ENCODE data around the gene WDR53. TPM values are rescaled to one million over a fixed set of nuclear protein-coding genes. Genes with fewer than 3 reads are reported as not detected.

The WDR53 gene
- total and polyA plus RNA-seq, 9 of the 15 experiments (the other 6 are each of a cell fraction or from before 2014, with no cell fraction given), result 13.0 to 34.5 (median 20.9) TPM

DNA sequence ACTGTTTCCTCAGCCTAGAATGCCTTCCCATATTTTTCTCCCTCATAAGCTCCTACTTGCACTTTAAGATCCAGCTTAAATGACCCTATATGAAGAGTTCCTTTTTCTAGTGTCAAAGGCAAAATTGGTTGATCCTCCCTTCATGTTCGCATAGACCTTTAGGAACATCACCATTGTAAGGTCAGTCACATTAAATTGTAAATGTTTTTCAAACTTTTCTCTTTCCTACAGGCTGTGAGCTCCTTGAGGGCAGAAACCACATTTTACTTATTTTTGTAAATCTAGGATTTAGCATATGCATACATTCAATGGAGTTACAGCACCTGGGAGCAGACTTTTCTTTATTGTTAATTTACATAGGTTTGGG lies 54.0 kb downstream of the WDR53 start:
- no peaks in the 10 kb centered on the region for H3K79me2 ChIP-seq (ENCODE audit: control insufficient read depth, insufficient read depth, low read length)
- CTCF ChIA-PET (ENCODE audit: low intra/inter-chr PET ratio), result no interaction called here
- POLR2A ChIA-PET, result interaction anchor here (0.9 to 1.0 kb wide), 2 partner anchors 8 to 435 kb away, joined by 3 read pairs; no protein-coding TSS in a partner anchor
- WGBS (ENCODE audit: insufficient coverage, low coverage, missing lambda C conversion rate), result 90% methylated on average over 1 of the region's 1 CpG
- no peak overlapping the region for H3K4me2 ChIP-seq (ENCODE audit: insufficient read depth, low read length)
- no peak for ATAC-seq
- H2AFZ ChIP-seq (ENCODE audit: low read depth, low read length), result no peak overlapping the region
- H3K9ac ChIP-seq (ENCODE audit: insufficient read depth in 1 of 2, low read depth in 2 of 2, low read length in 2 of 2), result no peak overlapping the region
- no peak for DNase-seq (ENCODE audit: extremely low read depth in 1 of 4, low spot score in 3 of 4)
- H3K27ac ChIP-seq (ENCODE audit: extremely low read depth, low read depth, low read length), result no peak overlapping the region
- H3K4me3 ChIP-seq, result no peak overlapping the region
- H3K9me1 ChIP-seq (ENCODE audit: control insufficient read depth, insufficient read depth, low read length), result no peaks in the 10 kb centered on the region
- intact Hi-C loops (cut with micrococcal nuclease), result loop anchor here (10.0 kb wide), 1 partner anchor 430 kb away; the partner anchor contains the start of gene TFRC
- no peaks in the 10 kb centered on the region for H3K36me3 ChIP-seq (ENCODE audit: control insufficient read depth, insufficient read depth, low read length)
- peaks cover 19 to 53% of the 10 kb centered on the region in 2 experiments for H3K4me1 ChIP-seq (replicated peaks in 1 of 2; ENCODE audit: control insufficient read depth in 2 of 2, insufficient read depth in 2 of 2, low read length in 2 of 2)
- no peaks in the 10 kb centered on the region for H3K27me3 ChIP-seq (ENCODE audit: control insufficient read depth in 2 of 2, insufficient read depth in 2 of 2, low read length in 2 of 2)
- H3K9me3 ChIP-seq (replicated peaks; ENCODE audit: control insufficient read depth, insufficient read depth, low read depth, low read length), result peaks cover 5% of the 10 kb centered on the region; the same call in 1 of the 2 replicates
- peak; percentile 15 for TF ChIP-seq RBM25 (IDR thresholded peaks at IDR 0.05; ENCODE audit: low read depth, low read length, severe bottlenecking)
- TF ChIP-seq SIN3A (IDR thresholded peaks at IDR 0.05; ENCODE audit: borderline replicate concordance in 2 of 2, control insufficient read depth in 1 of 2, low read depth in 2 of 2, low read length in 2 of 2), result no peak
- no peak for TF ChIP-seq MNT (conservative IDR thresholded peaks at IDR 0.05)
- BruUV-seq (replicated peaks), result no TSS peak
- no peaks in the 10 kb centered on the region for H4K20me1 ChIP-seq (replicated peaks; ENCODE audit: control insufficient read depth, insufficient read depth, low read length)
- in situ Hi-C loops (cut with MboI), result loop anchor here (25.0 kb wide), 2 partner anchors 627 to 802 kb away; partner anchors contain the start of gene MUC20
- FAIRE-seq, result no peak
